HG02852 (cell line): ENCODE data around the gene MAP3K10.
"Not testable (repeated sequence)": the region's sequence is repeated elsewhere in the genome, so short reads cannot be mapped to it uniquely, and the experiment has no call there.

Experiments
- ATAC-seq: cut with Tn5 transposase; IDR thresholded peaks from one replicate; pipeline ENCODE4 v1.9.1; 2021; ENCODE audit warnings: mild to moderate bottlenecking, moderate library complexity; ENCODE audit not compliant: unreplicated experiment

Gene MAP3K10

GRCh38 chr19:40216777-40217026 lies 25.5 kb downstream of the MAP3K10 start:
- no peak for ATAC-seq

GRCh38 chr19:40217027-40217810 lies 26.0 kb downstream of the MAP3K10 start:
- no peak for ATAC-seq

- no peak for ATAC-seq
These were observed 27.0 kb downstream of the MAP3K10 start, which contains the start of gene TTC9B for GRCh38 chr19:40217934-40218890. TSS of gene TTC9B (minus strand) at chr19:40218384. CDS start at chr19:40218381, 3 bp downstream.

GRCh38 chr19:40219029-40219428 lies 27.8 kb downstream of the MAP3K10 start:
- not testable (repeated sequence) for ATAC-seq

- no peak for ATAC-seq
These were observed 28.6 kb downstream of the MAP3K10 start for GRCh38 chr19:40219721-40220276.

- no peak for ATAC-seq
These were observed 29.4 kb downstream of the MAP3K10 start for GRCh38 chr19:40220674-40221073.

GRCh38 chr19:40221858-40222619 lies 30.8 kb downstream of the MAP3K10 start:
- ATAC-seq, result no peak

- ATAC-seq, result no peak
These were observed 32.1 kb downstream of the MAP3K10 start for GRCh38 chr19:40223135-40223822.

- ATAC-seq, result no peak
These were observed 33.3 kb downstream of the MAP3K10 start for GRCh38 chr19:40224342-40225150.

- no peak for ATAC-seq
These were observed 34.4 kb downstream of the MAP3K10 start for GRCh38 chr19:40225440-40226305.

GRCh38 chr19:40228346-40228745 lies 37.1 kb downstream of the MAP3K10 start:
- ATAC-seq, result no peak

- no peak for ATAC-seq
These were observed 37.6 kb downstream of the MAP3K10 start for GRCh38 chr19:40228863-40229262.

GRCh38 chr19:40229484-40229883 lies 38.3 kb downstream of the MAP3K10 start:
- ATAC-seq, result no peak

- no peak for ATAC-seq
These were observed 38.7 kb downstream of the MAP3K10 start for GRCh38 chr19:40229926-40230417.

GRCh38 chr19:40231057-40231456 lies 39.8 kb downstream of the MAP3K10 start:
- no peak for ATAC-seq

GRCh38 chr19:40231544-40232424 lies 40.6 kb downstream of the MAP3K10 start:
- ATAC-seq, result no peak

- no peak for ATAC-seq
These were observed 41.3 kb downstream of the MAP3K10 start for GRCh38 chr19:40232479-40232878.
